ENCODE measurements around the gene ZFP91.
"Not testable (repeated sequence)": the region's sequence is repeated elsewhere in the genome, so short reads cannot be mapped to it uniquely, and the experiment has no call there.

ZFP91 gene, protein sequence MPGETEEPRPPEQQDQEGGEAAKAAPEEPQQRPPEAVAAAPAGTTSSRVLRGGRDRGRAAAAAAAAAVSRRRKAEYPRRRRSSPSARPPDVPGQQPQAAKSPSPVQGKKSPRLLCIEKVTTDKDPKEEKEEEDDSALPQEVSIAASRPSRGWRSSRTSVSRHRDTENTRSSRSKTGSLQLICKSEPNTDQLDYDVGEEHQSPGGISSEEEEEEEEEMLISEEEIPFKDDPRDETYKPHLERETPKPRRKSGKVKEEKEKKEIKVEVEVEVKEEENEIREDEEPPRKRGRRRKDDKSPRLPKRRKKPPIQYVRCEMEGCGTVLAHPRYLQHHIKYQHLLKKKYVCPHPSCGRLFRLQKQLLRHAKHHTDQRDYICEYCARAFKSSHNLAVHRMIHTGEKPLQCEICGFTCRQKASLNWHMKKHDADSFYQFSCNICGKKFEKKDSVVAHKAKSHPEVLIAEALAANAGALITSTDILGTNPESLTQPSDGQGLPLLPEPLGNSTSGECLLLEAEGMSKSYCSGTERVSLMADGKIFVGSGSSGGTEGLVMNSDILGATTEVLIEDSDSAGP

GRCh38 chr11:58578635-58579191 lies at the start of gene ZFP91:
Gene ZFP91, plus strand, starts transcription at chr11:58579063. Its CDS starts 219 bp downstream, at chr11:58579282.
- peak; percentile 99 for DNase-seq

DNA sequence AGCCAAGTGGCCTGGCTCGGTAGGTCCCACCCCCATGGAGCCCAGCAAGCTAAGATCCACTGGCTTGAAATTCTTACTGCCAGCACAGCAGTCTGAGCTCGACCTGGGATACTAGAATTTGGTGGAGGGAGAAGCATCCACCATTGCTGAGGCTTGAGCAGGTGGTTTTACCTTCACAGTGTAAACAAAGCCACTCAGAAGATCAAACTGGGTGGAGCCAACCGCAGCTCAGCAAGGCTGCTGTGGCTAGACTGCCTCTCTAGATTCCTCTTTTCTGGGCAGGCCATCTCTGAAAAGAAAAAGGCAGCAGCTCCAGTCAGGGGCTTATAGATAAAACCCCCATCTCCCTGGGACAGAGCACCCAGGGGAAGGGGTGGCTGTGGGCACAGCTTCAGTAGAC lies 48.6 kb upstream of the ZFP91 start:
- DNase-seq, result no peak

DNA sequence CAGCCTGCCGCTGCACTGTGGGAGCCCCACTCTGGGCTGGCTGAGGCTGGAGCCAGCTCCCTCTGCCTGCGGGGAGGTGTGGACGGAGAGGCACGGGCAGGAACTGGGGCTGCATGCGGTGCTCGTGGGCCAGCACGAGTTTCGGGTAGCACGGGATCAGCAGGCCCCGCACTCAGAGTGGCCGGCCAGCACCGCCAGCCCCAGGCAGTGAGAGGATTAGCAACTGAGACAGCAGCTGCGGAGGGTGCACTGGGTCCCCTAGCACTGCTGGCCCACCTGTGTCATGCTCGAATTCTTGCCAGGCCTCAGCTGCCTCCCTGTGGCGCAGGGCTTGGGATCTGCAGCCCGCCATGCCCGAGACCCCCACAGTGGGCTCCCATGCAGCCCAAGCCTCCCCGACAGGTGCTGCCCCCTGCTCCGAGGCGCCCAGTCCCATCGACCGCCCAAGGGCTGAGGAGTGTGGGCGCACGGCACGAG lies 47.0 kb upstream of the ZFP91 start:
- no peak for DNase-seq

- no peak for DNase-seq
Measured at GRCh38 chr11:58546841-58547240, 32.0 kb upstream of the ZFP91 start.

DNA sequence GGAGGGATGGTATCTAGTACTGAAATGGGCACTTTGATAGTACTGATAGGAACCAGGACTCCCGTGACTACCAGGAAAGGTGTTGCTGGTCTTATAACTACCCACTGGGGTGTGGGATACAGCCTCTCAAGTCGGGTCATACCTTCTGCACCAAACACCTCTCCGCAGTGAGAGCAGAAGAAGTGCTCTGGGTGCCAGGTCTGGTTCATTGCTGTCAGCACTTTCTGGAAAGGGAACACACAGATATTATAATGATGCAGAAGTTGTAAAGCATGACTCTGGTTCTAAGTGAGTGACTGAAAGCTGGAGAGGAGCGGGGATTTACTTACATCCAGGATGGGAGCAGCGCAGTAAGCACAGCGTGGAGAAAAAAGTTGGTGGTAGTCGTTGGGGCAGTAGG lies 29.2 kb upstream of the ZFP91 start:
- no peak for DNase-seq

DNA sequence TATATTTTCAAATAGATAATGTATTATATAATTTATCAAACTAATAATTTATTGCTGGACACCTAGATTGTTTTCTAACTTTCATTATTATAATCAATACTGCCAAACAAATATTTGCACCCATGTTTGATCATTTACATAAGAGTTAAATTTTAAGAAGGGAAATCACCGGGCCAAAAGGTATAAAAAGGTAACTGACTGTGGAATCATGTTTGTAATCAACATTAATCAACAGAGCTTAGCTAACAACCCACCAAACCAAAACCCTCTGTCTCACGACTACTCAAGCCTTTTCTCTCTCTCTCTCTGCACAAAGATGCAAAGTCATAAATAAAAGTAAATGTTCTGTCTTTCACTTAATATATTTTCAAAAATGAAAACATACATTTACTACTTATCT lies 18.0 kb upstream of the ZFP91 start:
- no peak for DNase-seq

DNA sequence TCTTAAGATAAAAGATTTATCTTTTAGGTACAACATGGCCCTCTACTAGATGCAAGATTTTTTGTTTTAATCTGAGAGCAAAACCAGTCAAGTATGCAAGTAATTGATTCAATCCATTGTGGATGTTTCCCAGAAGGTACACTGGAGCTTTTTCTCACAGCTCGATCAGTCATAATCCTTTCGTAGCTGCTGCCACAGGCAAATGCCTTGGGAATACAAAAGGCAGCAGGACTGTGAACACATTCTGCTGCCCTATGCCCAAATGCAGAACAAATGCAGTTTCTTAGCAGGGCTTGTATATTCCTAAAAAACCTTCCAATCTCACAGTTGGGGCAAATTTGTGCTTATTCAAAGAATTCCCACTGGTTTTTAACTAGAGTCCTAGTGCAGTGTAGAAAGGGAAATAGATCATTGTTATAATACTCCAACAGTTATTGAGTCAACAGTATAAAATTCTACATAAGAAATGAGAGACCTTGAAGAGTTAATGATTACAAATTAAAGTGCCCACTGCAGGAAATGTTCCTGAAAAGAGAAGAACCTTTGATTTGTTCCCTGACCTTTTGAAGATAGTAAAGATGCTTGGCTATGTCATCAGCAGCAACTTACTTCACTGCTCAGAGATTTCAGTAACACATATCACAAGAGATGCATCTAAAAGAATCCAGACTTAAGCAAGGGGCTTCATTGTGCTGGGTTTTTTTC lies 17.3 kb upstream of the ZFP91 start:
- DNase-seq, result no peak

DNA sequence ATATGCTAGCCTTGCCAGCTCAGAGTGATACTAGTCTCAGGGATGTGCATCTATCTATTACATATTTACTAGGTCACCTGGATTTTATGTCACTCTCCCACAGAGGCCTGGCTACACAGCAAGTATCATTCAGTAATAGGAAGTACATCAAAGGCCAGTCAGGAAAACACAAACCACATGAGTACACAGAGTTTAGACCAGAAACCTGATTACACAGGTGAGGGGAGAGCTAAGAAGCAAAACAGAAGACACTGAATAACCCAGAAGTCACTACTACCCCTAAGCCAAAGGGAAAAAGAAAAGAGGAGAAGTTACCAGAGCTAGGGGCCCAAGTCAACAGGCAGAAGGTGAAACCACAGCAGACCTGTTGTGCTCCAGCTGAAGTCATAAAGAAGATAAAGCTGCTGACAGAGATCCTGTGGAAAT lies 16.5 kb upstream of the ZFP91 start:
- no peak for DNase-seq

DNA sequence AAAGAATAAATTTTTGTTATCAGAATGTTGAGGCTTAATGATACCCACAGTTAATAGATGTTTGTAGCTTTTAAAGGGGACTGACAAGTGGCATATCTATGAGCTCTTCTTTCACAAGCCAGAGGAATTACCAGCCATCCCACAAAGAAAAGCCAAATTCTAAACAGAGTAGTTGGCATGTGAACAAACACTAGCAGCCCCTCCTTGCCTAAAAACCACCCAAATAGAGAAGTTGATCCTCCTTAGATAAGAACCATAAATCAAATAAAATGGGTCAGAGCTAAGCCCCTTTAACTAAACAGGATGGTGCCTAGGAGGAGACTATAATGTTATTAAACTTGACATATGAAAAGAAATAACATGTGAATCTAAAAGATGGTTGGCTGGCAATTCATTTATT lies 14.6 kb upstream of the ZFP91 start:
- no peak for DNase-seq

DNA sequence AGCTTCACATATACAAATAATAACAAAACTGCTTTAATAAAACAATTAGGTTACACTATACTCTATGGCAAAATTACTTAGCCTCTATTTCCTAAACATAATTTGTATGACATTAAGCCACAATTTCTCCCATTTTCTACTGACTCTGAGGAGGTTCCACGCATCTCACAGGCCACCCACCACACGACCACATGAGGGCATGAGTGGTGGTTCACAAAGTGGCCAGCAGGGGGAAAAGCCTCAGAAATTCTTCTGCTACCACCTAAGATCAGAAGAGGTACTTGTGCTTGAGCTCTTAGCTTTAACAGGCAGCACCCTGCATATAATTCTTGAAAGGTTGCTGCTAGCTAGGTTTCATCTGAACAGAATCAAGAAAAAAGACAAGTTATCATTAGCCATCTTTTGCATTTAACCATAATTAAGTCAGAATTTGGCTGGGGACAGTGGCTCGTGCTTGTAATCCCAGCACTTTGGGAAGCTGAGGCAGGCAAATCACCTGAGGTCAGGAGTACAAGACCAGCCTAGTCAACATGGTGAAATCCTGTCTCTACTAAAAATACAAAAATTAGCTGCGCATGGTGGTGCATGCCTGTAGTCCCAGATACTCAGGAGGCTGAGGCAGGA lies 10.9 kb upstream of the ZFP91 start:
- peak; percentile 62 for DNase-seq

DNA sequence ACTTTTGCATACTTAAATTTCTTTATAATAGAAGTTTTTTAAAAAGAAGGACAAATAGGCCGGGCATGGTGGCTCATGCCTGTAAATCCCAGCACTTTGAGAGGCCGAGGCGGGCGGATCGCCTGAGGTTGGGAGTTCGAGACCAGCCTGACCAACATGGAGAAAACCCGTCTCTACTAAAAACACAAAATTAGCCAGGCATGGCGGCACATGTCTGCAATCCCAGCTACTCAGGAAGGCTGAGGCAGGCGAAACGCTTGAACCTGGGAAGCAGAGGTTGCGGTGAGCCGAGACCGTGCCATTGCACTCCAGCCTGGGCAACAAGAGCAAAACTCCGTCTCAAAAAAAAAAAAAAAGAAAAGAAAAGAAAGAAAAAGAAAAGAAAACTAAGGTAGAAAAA lies 6.0 kb upstream of the ZFP91 start:
- DNase-seq, result not testable (repeated sequence)

DNA sequence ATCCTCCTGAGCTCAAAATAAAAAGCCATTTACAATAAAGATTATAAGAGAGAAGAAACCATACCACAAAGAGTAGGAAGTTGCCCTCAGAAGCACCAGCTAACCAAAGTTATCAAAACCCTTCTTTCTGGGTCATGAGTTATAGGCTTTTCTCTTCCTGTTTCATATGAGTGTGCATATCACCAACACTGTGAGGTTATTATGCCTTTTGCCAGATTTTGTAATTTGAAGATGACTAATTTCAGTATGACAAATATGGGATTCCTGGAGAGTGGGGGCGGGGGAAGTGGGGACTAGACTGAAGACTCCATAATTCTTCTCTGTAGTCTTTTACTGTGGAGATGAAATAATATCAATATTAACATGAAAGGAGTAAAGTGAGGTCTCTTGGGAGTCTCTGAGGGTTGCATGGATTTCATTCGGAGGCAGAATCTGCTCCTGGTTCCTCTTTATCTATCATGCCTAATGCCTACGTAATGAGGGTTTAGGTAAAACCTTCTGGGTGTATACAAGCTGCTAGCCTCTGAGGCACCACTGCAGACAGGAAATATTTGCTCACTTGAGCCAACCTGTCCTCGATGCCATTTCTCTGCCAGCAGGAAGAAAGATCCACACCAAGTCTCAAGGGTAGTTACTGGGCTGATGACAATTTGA lies 5.3 kb upstream of the ZFP91 start:
- DNase-seq, result peak; percentile 91

GRCh38 chr11:58574881-58575280 lies 4.0 kb upstream of the ZFP91 start:
- peak; percentile 59 for DNase-seq

GRCh38 chr11:58575377-58576020 lies 3.4 kb upstream of the ZFP91 start, which contains the start of gene LPXN:
Gene LPXN, minus strand, starts transcription at chr11:58575856. Its CDS starts 84 bp downstream, at chr11:58575772.
- DNase-seq, result peak; percentile 75

DNA sequence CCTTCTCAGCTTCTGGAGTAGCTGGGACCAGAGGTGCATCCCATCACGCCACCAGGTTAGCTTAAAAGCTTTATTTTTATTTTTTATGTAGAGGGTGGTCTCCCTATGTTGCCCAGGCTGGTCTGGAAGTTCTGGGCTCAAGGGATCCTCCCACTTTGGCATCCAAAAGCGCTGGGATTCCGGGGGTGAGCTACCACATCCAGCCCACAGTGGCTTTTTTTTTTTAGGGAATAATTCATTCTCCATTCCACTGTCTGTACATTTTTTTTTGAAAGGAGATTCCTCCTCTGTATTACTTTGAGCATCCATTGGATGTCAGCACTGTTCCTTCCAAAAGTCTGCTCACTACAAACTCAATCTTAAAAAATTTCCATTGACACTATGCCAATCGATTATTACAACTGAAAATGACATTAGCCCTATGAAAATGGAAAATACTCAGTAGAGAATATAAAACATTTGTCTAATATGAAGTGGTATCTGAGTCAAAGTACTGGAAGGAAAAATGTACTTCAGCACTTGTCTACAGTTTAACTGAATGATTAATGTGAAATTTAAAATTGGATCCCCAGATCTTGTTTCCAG lies 1.9 kb upstream of the ZFP91 start:
- peak; percentile 51 for DNase-seq

DNA sequence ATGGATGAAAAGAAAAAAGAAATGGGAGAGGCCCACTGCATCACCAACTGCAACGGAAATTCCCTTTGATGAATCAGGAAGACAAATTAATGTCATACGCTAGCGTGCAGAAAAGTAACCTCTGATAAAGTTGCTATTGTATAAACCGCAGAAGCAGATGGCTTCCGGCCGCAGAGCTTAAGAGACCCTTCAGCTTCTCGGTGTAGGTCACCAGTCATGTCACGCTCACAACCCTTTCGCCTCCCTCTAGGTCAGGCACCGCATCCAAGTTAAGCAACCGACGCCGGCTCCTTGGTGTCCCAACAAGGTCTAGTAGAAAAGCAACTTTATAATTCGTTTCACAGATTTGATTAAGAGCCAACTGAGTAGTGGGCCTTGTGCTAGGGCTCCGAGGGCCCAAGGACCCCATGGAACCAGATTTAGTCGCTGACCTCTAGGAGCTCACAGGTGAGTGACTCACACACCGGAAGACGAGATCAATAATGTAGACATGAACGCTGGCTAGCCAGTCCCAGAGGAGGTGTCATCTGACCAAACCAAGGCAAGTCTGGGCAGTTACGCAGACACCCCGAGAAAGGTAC lies 1.2 kb upstream of the ZFP91 start:
- peak; percentile 89 for DNase-seq

GRCh38 chr11:58578136-58578634 lies 678 bp upstream of the ZFP91 start:
- DNase-seq, result peak; percentile 98

DNA sequence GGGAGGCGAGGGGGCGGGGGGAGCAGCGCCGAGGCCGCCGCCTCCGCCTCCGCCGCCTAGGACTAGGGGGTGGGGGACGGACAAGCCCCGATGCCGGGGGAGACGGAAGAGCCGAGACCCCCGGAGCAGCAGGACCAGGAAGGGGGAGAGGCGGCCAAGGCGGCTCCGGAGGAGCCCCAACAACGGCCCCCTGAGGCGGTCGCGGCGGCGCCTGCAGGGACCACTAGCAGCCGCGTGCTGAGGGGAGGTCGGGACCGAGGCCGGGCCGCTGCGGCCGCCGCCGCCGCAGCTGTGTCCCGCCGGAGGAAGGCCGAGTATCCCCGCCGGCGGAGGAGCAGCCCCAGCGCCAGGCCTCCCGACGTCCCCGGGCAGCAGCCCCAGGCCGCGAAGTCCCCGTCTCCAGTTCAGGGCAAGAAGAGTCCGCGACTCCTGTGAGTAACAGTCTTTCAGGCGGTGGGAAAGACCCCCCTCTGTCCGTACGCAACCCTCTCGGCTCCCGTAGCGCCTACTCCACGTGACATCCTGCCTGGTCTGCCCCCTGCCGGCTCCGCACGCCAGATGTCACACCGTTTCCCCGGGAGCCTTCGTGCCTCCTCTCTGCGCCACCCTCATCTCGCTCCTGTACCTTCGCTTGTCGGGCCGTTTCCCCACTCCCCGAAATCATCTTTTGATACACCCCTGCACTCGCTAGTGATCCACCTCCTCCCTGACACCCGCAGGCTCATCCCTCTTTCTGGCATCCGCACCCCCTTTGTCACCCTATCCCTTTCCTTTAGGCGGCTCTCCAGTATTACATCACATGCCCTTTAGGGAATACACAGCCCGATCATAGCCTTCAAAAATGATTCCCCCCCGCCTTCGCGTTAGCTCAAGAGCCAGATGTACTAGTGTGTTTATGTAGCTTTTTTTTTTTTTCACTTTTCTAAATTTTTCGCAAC lies 598 bp downstream of the ZFP91 start:
- DNase-seq, result peak; percentile 91

DNA sequence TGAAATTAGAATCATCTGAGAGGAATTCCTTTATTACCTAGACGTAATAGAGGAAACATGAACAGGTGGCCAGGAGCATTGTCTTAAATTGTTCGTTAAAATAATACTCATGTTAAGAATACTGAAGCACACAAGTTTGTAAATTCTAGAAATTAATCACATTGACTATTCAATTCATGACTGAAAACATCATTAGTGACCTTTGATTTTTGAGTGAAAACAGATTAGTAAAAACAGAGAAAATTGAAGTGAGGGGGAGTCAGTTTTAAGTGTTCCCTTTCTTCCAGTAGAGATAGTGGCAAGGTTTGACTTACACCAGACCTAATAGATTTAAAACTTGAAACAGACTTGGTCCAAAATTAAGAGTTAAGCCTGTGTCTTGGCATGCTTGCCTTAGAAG lies 1.4 kb downstream of the ZFP91 start:
- no peak for DNase-seq

- DNase-seq, result no peak
Measured at GRCh38 chr11:58582437-58582836, 3.6 kb downstream of the ZFP91 start.

Data from EL (cell line).